SIG-M5 treated with dmso at 0.1 percent for 504 hours (cell line): ENCODE data around the gene NHSL1.

Experiments
- DNase-seq: peaks from one replicate; lab custom pipeline; 2025; ENCODE audit not compliant: unreplicated experiment; lab: John Stamatoyannopoulos, UW

The NHSL1 gene

DNA sequence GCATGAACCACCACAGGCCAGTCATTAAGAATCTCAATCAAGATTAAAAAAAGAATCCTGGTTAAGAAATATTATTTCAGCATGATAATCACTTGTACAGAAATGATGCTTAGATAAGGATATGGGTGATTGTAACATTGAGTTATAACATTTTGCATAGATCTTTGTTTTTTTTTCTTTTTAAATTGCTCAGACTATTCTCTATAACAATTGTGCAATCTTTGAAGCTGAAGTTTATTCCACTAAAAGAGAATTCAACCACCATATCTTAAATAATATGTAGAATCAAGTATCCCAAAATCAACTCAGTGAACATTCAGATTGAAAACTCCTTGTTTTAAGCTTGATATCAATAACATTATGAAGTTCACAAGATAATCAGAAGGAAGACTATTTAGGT is 122.3 kb downstream of the NHSL1 start:
- no peak for DNase-seq

DNA sequence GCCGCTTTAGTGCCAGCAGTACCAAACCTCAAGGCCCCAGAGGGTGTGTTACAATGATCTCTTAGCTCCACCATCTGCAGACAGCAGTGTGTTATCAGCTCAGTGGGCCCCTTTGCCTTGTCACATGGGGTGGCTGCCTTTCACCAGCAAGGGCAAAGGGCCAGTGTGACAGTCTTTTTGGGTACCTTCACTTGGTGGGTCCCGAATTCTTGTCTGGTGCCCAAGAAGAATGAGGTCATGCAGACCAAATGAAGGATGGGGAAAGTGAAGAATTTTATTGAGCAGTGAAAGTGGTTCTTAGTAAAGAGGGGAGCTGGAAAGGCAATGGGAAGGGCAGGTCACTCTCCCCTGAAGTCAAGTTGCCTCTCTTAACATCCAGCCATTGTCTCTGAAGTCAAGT is 124.5 kb downstream of the NHSL1 start:
- DNase-seq = no peak

GRCh38 chr6:138374230-138374629 is 125.1 kb downstream of the NHSL1 start:
- no peak for DNase-seq

DNA sequence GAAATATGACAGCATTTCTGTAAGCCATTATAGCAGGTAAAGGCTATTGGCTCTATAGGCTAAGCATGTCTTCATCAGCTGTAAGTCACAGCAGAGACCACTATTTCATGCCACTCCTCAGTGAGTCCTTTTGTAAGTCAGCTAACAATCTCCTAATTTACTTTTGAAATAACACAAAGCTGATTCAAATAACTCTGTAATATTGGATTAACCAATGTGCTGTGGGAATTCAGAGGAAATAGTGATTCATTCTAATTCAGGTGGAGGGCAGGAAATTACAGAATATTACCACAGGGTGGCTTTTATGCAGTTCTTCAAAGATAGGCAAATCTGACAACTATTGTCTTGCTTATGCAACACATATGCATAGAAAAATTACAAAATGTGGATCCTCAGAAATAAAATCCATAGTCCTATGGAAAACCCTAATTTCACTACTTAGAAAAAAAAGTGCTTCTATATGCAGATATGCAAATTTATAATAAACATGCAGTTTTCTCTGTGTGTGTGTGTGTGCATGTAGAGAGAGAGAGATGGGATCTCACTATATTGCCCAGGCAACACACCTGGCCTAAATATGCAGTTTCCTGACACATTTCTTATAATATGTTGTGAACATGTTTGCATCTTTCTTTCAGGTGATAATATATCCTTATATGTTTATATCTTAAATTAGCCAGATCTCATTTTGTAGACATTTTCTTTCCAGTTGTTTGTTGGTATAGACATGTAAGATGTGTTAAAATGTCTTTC is 126.4 kb downstream of the NHSL1 start:
- no peak for DNase-seq
